GM10266 (cell line): Measurements from ENCODE around the gene THUMPD1.

ENCODE experiments used
- DNase-seq: peaks from one replicate; pipeline ENCODE4 v3.0.0; 2012; ENCODE audit errors: extremely low spot score
- CTCF ChIP-seq: IDR thresholded peaks from 2 replicates; pipeline ENCODE4 v1.5.1; 2012; ENCODE audit warnings: mild to moderate bottlenecking, low read depth; ENCODE audit not compliant: control insufficient read depth, insufficient read depth; ENCODE audit errors: missing control alignments

THUMPD1 gene

GRCh38 chr16:20747030-20747816 lies 5.6 kb upstream of the THUMPD1 start:
- TF ChIP-seq CTCF = no peak

GRCh38 chr16:20746461-20746860 lies 4.8 kb upstream of the THUMPD1 start:
- no peak for TF ChIP-seq CTCF
- DNase-seq = no peak

More at GRCh38 chr16:20747030-20747816, 5.6 kb upstream of the THUMPD1 start:
- DNase-seq = no peak

- no peak for DNase-seq
- TF ChIP-seq CTCF = no peak
Observed at GRCh38 chr16:20744922-20745440, 3.4 kb upstream of the THUMPD1 start.

GRCh38 chr16:20743591-20743990 lies 2.0 kb upstream of the THUMPD1 start:
- DNase-seq = no peak
- no peak for TF ChIP-seq CTCF

- TF ChIP-seq CTCF = no peak
Observed at GRCh38 chr16:20740901-20741521, 607 bp downstream of the THUMPD1 start.

GRCh38 chr16:20740007-20740883 lies 1.4 kb downstream of the THUMPD1 start:
- DNase-seq = no peak
- peak; percentile 46 for TF ChIP-seq CTCF

More at GRCh38 chr16:20740901-20741521, 607 bp downstream of the THUMPD1 start:
- DNase-seq = peak; percentile 86
